ENCODE data around the gene MRPS34.

MRPS34 gene

GRCh38 chr16:1793578-1794220 is 20.8 kb upstream of the MRPS34 start, which contains the start of gene IGFALS:
IGFALS (minus strand) TSS chr16:1793705; CDS start chr16:1793652, 53 bp downstream.
- TF ChIP-seq, protein P1, sequence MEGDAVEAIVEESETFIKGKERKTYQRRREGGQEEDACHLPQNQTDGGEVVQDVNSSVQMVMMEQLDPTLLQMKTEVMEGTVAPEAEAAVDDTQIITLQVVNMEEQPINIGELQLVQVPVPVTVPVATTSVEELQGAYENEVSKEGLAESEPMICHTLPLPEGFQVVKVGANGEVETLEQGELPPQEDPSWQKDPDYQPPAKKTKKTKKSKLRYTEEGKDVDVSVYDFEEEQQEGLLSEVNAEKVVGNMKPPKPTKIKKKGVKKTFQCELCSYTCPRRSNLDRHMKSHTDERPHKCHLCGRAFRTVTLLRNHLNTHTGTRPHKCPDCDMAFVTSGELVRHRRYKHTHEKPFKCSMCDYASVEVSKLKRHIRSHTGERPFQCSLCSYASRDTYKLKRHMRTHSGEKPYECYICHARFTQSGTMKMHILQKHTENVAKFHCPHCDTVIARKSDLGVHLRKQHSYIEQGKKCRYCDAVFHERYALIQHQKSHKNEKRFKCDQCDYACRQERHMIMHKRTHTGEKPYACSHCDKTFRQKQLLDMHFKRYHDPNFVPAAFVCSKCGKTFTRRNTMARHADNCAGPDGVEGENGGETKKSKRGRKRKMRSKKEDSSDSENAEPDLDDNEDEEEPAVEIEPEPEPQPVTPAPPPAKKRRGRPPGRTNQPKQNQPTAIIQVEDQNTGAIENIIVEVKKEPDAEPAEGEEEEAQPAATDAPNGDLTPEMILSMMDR (conservative IDR thresholded peaks at IDR 0.05) = no peak
- H3K27ac ChIP-seq = no peak within 1 kb of the TSS

- TF ChIP-seq, protein P1 (conservative IDR thresholded peaks at IDR 0.05) = no peak
These were observed 20.1 kb upstream of the MRPS34 start for GRCh38 chr16:1792836-1793577.

DNA sequence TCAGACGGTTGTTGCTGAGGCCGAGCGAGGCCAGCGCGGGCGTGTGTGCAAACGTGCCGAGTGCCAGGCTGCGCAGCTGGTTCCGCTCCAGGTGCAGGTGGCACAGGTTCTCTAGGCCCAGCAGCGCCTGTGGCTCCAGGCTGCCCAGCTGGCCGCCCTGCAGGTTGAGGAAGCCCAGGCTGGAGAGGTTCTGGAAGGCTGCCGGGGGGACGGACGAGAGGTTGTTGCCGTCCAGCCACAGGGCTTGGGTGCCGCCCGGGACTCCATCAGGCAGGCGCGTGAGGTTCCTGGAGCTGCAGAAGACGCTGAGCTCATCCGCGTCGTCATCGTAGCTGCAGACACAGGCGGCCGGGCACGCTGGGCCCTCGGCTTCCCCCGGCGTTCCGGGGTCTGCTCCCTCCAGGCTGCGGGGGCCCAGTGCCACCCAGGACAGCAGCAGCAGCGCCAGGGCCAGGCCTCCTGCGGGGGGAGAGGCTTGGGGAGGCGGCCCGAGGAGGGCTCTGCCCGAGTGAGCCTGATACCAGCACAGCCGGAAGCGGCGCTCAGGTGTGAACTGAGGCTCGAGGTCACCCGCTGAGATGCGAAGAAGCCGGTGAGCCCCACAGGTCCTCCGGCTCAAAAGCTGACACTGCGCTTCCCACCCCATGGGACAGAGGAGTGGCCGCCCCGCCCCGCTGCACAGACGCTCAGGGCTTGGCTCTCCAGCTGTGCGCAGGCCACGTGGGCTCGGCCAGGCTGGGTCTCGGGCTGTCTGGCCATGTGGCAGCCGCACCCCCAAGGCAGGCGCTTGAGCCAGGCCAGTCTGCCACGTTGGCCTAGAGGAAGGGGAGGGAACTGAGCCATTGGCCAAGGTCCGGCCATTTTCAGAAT is 19.2 kb upstream of the MRPS34 start:
- TF ChIP-seq, protein P1 (conservative IDR thresholded peaks at IDR 0.05) = no peak
- no peak overlapping the region for H3K27ac ChIP-seq

More at GRCh38 chr16:1792836-1793577, 20.1 kb upstream of the MRPS34 start:
- no peak overlapping the region for H3K27ac ChIP-seq

- TF ChIP-seq, protein P1 (conservative IDR thresholded peaks at IDR 0.05) = no peak
- H3K27ac ChIP-seq = no peak overlapping the region
These were observed 18.5 kb upstream of the MRPS34 start for GRCh38 chr16:1791256-1791942.

DNA sequence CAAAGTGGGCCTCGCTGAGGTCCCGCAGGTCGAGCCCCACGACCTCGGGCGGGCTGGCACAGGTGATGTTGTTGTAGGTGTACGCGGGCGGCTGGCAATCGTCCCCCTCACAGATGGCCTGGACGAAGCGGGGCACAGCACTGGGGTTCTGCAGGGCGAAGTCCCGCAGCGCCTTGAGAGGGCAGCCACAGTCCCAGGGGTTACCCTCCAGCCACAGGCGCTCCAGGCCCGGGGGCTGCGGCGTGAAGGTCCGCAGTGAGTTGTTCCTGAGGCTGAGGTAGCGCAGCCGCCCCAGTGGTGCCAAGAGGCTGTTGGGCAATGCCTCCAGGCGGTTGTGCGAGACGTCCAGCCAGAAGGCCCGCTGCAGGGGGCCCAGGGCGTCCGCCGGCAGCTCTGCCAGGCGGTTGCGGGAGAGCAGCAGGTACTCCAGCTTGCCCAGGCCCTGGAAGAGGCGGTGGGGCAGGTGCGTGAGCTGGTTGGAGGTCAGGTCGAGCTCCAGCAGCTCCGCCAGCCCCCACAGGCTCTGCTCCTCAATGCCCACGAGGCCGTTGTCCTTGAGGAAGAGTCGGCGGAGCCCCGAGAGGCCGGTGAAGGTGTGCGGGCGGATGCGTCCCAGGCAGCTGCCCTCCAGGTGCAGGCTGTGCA is 17.8 kb upstream of the MRPS34 start:
- TF ChIP-seq, protein P1 (conservative IDR thresholded peaks at IDR 0.05) = no peak
- H3K27ac ChIP-seq = no peak overlapping the region

DNA sequence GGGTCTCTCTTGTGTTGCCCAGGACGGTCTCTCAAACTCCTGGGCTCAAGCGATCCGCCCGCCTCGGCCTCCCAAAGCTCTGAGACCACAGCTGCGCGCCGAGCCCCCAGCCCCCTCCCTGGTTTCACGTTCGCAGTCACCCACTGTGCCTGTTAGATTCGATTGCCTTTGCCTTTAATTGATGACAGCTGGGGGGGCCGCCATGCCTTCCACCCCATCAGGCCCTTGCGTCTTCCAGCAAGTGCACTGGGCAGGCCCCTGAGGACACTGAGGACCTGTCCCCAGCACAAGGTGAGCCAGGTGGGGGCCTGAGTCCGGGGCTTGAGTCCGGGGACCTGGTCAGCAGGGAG is 17.3 kb upstream of the MRPS34 start:
- TF ChIP-seq, protein P1 (conservative IDR thresholded peaks at IDR 0.05) = no peak
- H3K27ac ChIP-seq = no peak overlapping the region

Data from VCaP (cell line).